Right lobe of liver (tissue), 6 donors: ENCODE data around the gene ING1. TPM values are rescaled to one million over a fixed set of nuclear protein-coding genes. Genes with fewer than 3 reads are reported as not detected.

Source experiments
- ATAC-seq, 4 donors: fragments of 200-7000 bp; cut with Tn5 transposase; one replicate each; pipeline ENCODE4 v1.9.1; 2020; ENCODE audit warnings: mild to moderate bottlenecking in 4 of 4, moderate library complexity in 4 of 4
- DNase-seq, 3 donors: peaks; one replicate each; pipeline ENCODE4 v3.0.0-alpha.2; 2020
- H3K27ac ChIP-seq, 3 donors: fragments of 200-600 bp; one replicate each; pipeline ENCODE4 v1.8.0; 2022
- H3K27me3 ChIP-seq, 2 donors: fragments of 200-600 bp; one replicate each; pipeline ENCODE4 v1.8.0; 2022
- H3K36me3 ChIP-seq, 4 donors: fragments of 200-600 bp; sonication (generic) in 1 of 4; one replicate each; pipeline versions ENCODE4 v1.5.1 to v1.8.0; 2017 to 2022; ENCODE audit warnings: control low read depth in 1 of 4
- H3K4me1 ChIP-seq, 4 donors: fragments of 200-600 bp; sonication (generic) in 1 of 4; one replicate each; pipeline versions ENCODE4 v1.5.1 to v1.8.0; 2017 to 2022; ENCODE audit warnings: control low read depth in 1 of 4
- H3K4me3 ChIP-seq, 3 donors: fragments of 200-600 bp; one replicate each; pipeline ENCODE4 v1.8.0; 2022
- H3K9me3 ChIP-seq, 4 donors: fragments of 200-600 bp; sonication (generic) in 1 of 4; one replicate each; pipeline versions ENCODE4 v1.5.1 to v1.8.0; 2017 to 2022; ENCODE audit warnings: control low read depth in 1 of 4
- CTCF ChIP-seq, 4 donors: fragments of 200-600 bp in 3 of 4; fragments of 450-650 bp in 1 of 4; IDR thresholded peaks; one replicate each; pipeline versions ENCODE4 v1.5.1 to v1.8.0; 2016 to 2022; ENCODE audit warnings: antibody characterized with exemption in 4 of 4, mild to moderate bottlenecking in 2 of 4
- POLR2A ChIP-seq: fragments of 450-650 bp; IDR thresholded peaks from one replicate; pipeline ENCODE4 v1.6.1; 2017; ENCODE audit warnings: antibody characterized with exemption, mild to moderate bottlenecking
- WGBS: methylation state at CpG from one replicate; pipeline ENCODE4 v1.1.6; 2018; ENCODE audit warnings: low coverage, low lambda C conversion rate; ENCODE audit not compliant: insufficient coverage; ENCODE audit errors: missing lambda C conversion rate; 5-methylcytosine and 5-hydroxymethylcytosine counted together
- intact Hi-C, 2 donors: fragments of 100-400 bp; cut with DNase I; formaldehyde crosslinking; loops; one replicate each; pipeline versions ENCODE4 v1.11.2 to v1.14.1; 2022
- total RNA-seq, 6 experiments: library from RNA; depleted of rRNA in 2 of 6; stranded (reverse); fragments of >200 nt in 2 of 6; fragmentation: NEBNext Ultra II Directional in 3 of 6; extraction: Animal tissue kit (Norgen Biotek cat#: 25700) in 3 of 6; gene quantifications; one replicate each; pipeline versions ENCODE4 v1.1.0 to v1.2.4, GENCODE V29; 2016 to 2023
- donor health status: DM: no; HTN: yes; CAD: no.
- donor health status: DM: no; HTN: no; CAD: no.
- donor health status: DM: no; HTN: no; CAD: no.
- donor health status: DM: no; HTN: yes; CAD: no.
- donor health status: DM: no; HTN: yes; CAD: no.

Gene ING1
- total RNA-seq, 6 experiments from 2014 or later, result 3.8 to 12.0 (median 8.8) TPM

- H3K36me3 ChIP-seq, result no peaks in the 10 kb centered on the region
- TF ChIP-seq POLR2A (no peak), CTCF (IDR thresholded peaks at IDR 0.05) (no peak)
- no peak overlapping the region for H3K27ac ChIP-seq
- ATAC-seq, result no peak
- 40% methylated on average over 1 of the region's 1 CpG for WGBS
- no peaks in the 10 kb centered on the region for H3K9me3 ChIP-seq
- intact Hi-C loops, result no loop called here
- DNase-seq, result no peak
- H3K4me1 ChIP-seq, result no peaks in the 10 kb centered on the region
- H3K4me3 ChIP-seq, result no peak overlapping the region
- no peaks in the 10 kb centered on the region for H3K27me3 ChIP-seq
These were observed 30.2 kb downstream of the ING1 start for GRCh38 chr13:110743687-110744086.

- TF ChIP-seq CTCF (IDR thresholded peaks at IDR 0.05), result no peak
- 43% methylated on average over 1 of the region's 1 CpG for WGBS
- Histone ChIP-seq H3K36me3 (no peaks in the 10 kb centered on the region), H3K27ac (no peak overlapping the region), H3K27me3 (no peaks in the 10 kb centered on the region), H3K4me3 (no peak overlapping the region), H3K4me1 (no peaks in the 10 kb centered on the region), H3K9me3 (no peaks in the 10 kb centered on the region)
- DNase-seq, result no peak
- intact Hi-C loops, result no loop called here
- no peak for ATAC-seq
These were observed 32.9 kb downstream of the ING1 start for GRCh38 chr13:110746438-110746837.

- Histone ChIP-seq H3K4me3 (no peak overlapping the region), H3K9me3 (no peaks in the 10 kb centered on the region), H3K27ac (no peak overlapping the region), H3K36me3 (no peaks in the 10 kb centered on the region), H3K4me1 (no peaks in the 10 kb centered on the region), H3K27me3 (no peaks in the 10 kb centered on the region)
- ATAC-seq (no peak), DNase-seq (no peak)
- TF ChIP-seq POLR2A, result no peak
- no peak for TF ChIP-seq CTCF (IDR thresholded peaks at IDR 0.05)
- 79% methylated on average over 2 of the region's 4 CpGs for WGBS
- intact Hi-C loops, result no loop called here
These were observed 34.8 kb downstream of the ING1 start for GRCh38 chr13:110748271-110748670.

GRCh38 chr13:110756219-110756631 lies 42.7 kb downstream of the ING1 start:
- TF ChIP-seq POLR2A, result no peak
- TF ChIP-seq CTCF (IDR thresholded peaks at IDR 0.05), result no peak
- Histone ChIP-seq H3K4me1 (no peaks in the 10 kb centered on the region), H3K27ac (no peak overlapping the region), H3K27me3 (no peaks in the 10 kb centered on the region), H3K36me3 (no peaks in the 10 kb centered on the region), H3K4me3 (no peak overlapping the region), H3K9me3 (no peaks in the 10 kb centered on the region)
- whole genome bisulfite sequencing, result 87% methylated on average over 1 of the region's 3 CpGs
- ATAC-seq (no peak), DNase-seq (no peak)
- intact Hi-C loops, result no loop called here

GRCh38 chr13:110757296-110757695 lies 43.8 kb downstream of the ING1 start:
- Histone ChIP-seq H3K27ac (no peak overlapping the region), H3K9me3 (no peaks in the 10 kb centered on the region), H3K4me3 (no peak overlapping the region), H3K4me1 (no peaks in the 10 kb centered on the region), H3K27me3 (no peaks in the 10 kb centered on the region), H3K36me3 (no peaks in the 10 kb centered on the region)
- TF ChIP-seq POLR2A, result no peak
- no peak for TF ChIP-seq CTCF (IDR thresholded peaks at IDR 0.05)
- DNase-seq, result no peak
- WGBS, result 97% methylated on average over 13 of the region's 14 CpGs
- intact Hi-C loops, result no loop called here
- no peak for ATAC-seq
